HG03432 (cell line): ENCODE measurements around the gene UQCR11.

Experiments
- ATAC-seq: cut with Tn5 transposase; IDR thresholded peaks from one replicate; pipeline ENCODE4 v1.9.1; 2021; ENCODE audit warnings: mild to moderate bottlenecking, moderate library complexity; ENCODE audit not compliant: unreplicated experiment

Gene UQCR11

DNA sequence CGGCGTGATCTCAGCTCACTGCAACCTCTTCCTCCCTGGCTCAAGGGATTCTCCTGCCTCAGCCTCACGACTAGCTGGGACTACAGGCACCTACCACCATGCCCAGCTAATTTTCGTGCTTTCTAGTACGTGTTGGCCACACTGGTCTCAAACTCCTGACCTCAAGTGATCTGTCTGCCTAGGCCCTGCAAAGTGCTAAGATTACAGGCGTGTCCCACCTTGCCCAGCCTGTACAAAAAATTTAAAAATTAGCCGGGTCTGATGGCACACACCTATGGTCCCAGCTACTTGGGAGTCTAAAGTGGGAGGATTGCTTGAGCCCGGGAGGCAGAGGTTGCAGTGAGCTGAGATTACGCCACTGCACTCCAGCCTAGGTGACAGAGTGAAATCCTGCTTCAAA lies 32.5 kb downstream of the UQCR11 start:
- no peak for ATAC-seq

DNA sequence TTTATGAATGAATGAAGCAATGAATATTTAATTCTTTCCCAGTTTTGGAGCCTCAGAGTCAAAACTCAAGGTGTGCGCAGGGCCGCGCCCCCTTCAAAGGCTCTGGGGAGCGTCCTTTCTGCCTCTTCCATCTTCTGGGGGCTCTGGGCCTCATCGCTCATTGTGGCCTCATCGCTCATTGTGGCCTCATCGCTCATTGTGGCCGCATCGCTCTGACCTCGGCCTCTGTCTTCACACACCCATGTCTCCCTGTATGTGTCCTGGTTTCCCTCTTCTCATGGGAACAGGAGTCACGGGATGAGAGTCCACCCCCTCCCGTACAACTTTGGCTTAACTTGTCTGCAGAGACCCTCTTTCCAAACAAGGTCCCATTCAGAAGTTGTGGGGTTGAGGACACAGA lies 33.9 kb downstream of the UQCR11 start:
- no peak for ATAC-seq

DNA sequence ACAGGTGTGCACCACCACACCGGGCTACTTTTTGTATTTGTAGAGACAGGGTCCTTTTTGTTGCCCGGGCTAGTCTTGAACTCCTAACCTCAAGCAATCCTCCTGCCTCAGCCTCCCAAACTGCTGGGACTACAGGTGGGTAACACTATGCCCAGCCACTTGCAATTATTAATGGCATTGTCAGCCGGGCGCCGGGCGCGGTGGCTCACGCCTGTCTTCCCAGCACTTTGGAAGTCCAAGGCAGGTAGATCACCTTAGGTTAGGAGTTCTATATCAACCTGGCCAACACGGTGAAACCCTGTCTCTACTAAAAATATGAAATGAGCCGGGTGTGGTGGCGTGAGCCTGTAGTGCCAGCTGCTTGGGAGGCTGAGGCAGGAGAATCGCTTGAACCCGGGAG lies 34.4 kb downstream of the UQCR11 start:
- ATAC-seq, result no peak

DNA sequence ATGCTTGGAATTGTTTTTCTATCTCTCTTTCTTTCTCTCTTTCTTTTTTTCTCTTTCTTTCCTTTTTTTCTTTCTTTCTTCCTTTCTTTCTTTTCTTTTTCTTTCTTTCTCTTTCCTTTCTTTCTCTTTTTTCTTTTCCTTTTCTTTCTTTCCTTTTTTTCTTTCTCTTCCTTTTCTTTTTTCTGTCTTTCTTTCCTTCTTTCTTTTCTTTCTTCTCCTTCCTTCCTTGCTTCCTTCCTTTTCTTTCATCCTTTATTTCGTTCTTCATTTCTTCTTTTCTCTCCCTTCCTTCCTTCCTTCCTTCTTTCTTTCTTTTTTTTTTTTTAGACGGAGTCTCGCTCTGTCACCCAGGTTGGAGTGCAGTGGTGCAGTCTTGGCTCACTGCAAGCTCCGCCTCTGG lies 35.3 kb downstream of the UQCR11 start:
- ATAC-seq, result no peak

DNA sequence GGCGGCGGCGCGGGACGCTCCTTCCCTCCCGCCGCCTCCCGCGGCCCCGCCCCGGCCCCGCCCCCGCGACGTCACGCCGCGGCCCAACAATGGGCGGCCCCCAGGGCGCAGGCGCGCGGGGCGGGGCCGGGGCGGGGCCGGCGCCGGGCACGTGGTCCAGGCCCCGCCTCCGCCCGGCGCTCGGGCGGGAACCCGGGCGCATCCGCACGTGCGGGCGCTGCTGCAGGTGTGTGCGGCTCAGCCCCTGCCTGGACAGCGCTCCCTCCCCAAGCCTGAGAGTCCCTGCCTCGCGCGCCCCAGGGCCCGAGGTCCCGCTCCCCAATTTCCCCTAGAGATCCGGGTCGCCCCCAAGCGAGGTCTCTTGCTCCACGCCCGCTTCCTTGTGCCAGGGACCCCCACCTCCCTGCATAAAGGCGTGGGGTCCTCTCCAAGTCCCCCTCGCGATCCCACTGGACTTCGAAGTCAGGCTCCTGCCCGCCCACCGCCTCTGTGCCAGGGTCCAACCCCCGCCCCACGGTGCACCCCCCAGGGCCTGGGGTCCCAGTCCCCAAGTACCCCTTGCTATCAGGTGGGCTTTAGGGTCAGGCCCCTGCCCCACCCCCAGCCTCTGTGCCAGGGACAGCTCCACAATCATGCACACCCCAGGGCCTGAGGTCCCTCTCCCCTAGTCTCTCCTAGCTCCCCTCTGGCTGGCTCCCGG lies 36.8 kb downstream of the UQCR11 start, which contains the start of gene MEX3D:
Gene MEX3D, minus strand, starts transcription at position 6 of the 700 bp plus-strand sequence. CDS start 267 bp downstream, outside the sequence.
- ATAC-seq, result peak; percentile 65

DNA sequence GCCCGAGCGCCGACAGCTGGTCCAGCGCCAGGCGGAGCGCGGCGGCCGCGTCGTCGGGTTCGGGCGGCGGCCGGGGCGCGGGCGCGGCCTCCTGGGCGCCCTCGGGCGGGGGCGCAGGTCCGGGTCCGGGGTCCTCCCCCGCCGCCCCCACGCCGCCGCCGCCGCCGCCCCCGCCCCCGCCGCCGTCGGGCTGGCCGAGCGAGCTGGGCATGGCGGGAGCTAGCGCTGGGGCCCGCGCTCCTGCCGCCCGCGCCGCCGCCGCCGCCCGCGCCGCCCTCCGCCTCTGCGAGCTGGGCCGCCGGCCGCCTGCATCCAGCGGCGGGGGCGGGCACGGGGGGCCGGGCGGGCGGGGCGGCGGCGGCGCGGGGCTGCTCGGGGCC lies 37.4 kb downstream of the UQCR11 start:
- ATAC-seq, result peak; percentile 23

DNA sequence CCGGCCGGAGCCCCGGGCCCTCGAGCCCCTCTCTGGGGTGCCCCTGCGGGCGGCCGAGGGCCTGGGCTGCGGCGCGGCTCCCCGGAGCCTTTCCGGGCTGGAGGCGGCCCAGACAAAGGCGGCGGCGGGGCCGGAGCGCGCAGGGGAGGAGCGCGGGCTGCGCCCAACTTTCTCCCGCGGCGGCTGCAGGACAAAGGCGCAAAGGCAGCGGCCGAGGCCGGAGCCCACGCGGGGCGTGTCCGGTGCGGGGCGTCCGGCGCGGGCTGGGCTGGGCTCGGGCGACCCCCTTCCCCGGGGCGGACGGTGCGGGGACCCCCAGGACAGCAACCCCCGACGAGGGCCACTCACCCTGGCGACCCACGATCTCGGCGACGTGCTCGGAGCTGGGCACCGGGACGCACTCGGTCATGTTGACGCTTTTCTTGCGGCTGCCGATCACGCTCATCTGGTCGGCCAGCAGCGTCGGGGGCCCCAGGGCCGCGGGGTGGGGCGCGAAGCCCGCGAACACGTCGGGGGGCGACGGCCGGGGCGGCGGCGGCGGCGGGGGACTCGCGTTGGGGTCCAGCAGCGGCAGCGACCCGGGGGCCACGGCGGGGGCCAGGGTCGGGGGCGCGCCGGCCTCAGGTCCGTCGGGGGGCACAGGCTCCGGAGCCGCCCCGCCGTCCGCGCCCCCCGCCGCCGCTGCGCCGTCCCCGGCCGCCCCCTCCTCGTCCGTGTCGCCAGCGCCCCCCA lies 38.0 kb downstream of the UQCR11 start:
- peak; percentile 28 for ATAC-seq

DNA sequence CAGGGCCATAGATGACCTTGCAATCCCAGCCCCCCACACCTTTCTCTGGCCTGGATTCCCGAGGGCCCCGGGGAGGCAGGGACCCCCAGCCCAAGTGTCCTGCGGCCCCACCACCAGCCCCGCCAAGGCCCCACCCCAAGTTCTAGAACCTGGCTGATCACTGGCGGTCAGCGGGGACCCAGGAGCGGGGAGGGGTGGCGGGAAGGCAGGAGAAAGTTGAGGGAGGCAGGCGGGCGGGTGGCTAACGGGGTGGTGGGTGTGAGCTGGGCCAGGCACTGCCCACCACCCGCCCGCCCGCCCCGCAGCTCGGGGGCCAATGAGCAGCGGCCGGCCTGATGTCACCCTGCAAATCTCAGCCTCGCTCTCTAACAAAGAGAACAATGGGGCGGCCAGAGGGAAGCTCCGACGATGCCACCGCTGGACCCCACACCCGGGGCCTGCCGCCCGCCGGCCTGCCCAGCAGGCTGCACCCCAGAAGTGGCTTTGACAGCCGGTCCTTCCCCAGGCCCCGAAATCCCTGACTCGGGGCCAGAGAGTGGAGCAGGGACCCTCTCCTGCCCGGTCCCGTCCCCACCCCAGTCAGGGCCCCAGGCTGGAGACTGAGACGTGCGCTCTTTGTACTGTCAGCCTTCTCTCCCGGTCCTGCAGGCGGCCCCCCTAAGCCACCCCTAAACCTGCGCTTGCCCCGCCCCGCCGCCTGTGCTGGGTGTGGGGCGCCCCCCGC lies 38.7 kb downstream of the UQCR11 start:
- no peak for ATAC-seq

DNA sequence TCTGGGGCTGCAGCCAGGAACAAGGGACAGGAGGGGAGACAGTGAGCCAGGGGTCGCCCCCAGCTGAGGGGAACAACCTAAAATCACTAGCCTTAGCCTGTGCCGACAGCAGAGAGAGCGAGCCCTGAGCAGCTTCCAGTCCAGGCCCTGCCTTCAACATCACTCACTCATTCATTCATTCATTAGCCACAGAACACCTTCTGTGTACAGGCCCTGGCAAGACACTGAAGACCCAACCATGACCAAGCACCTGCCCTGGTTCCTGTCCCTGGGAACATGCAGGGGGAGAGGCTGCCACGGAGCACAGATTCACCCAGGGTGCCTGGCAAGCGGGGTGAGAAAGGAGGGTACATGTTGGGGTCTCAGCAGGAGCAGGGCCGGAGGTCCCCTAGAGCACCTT lies 42.0 kb downstream of the UQCR11 start:
- ATAC-seq, result no peak

DNA sequence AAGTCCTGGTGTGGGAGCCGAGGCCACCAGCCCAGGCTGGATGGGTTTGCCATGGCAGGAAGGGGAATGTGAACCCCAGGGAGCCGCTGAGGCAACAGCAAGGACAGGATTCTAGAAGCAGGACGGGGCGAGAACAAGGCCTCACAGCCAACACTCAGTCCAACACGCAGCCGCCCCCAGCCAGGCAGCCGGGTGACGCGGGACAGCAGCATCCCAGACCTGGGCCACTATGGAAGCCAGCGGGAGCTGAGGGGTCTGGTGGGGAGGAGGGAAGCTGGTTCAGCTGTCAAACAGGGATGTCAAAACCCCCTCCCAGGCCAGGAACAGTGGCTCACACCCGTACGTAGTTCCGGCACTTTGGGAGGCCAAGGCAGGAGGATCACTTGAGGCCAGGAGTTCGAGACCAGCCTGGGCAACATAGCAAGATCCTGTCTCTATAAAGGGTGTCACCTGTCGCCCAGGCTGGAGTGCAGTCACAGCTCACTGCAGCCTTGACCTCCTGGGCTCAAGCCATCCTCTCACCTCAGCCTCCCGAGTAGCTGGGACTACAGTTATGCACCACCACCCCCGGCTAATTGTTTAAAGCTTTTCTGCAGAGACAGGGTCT lies 43.9 kb downstream of the UQCR11 start:
- no peak for ATAC-seq

DNA sequence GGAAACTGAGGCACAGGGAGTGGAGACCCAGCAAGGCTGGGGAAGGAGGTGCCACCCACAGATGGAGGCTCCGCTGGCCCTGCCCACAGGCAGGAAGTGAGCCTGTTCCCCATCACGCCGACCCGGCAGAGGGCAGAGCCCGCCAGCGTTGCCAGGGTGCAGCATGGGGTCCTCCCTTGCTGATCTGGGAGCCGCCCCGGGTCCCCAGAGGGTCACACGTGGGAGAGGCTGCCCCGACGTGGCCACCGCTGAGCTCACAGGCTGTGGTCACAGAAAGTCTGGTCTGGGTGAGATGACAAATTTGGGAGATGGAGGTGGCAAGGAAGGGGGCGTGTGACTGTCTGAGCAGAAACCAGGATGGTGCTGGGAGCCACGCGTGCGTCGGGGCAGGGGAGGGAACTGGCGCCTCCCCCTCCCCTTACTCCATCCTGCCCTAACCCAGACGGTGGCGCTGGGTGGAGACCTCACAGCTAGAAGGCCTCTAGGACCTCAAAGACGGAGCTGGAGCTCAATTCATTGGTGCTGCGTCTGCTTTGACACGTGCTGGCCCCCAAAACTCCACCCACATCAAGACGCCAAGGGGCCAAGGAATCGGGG lies 44.9 kb downstream of the UQCR11 start:
- no peak for ATAC-seq

DNA sequence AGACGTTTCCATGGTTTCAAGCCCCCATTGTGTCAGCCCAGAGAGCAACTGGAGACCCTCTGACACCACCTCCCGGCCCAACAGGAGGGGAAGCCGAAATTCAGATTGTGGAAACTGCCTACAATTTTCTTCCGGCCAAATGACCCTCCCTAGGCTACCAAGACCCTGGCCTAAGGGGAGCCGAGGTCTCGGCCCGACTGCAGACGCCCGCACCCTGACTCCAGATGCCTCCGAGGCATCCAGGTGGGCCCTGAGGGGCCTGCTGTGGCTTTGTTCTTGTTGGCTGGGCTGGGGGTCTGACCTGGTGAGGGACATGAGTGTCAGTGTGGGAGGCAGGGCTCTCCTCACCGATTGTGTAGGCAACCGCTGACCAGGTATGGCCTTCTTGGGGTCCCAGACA lies 46.7 kb downstream of the UQCR11 start:
- ATAC-seq, result no peak

DNA sequence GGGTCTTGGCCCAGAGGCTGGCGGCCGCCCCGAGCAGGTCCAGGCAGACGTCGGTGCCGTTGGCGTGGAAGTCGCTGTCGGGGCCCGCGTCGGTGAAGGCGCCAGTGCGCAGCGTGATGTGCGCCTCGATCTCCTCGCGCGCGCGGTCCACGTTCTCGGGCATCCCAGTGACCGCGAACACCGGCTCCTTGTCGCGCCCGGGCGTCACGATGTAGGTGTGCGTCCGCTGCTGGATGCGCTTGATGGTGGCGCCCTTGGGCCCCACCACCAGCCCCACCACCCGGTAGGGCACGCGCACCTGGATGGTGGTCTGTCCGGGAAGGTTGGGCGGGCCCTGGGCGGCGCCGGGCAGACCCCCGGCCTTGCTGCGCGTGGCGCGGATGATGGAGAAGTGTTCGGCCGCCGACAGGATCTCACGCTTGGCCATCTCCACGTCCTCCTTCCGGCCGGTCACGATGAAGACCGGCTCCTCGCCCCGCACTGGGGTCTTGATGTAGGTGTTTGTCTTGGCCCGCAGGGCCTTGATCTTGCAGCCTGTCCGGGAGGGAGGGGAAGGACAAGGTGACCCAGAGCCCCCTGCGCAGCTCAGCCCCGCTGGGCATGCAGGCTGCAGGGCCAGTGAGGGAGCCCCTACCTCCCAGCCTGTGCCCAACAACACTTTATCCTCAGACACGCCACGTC lies 48.7 kb downstream of the UQCR11 start:
- ATAC-seq, result no peak

DNA sequence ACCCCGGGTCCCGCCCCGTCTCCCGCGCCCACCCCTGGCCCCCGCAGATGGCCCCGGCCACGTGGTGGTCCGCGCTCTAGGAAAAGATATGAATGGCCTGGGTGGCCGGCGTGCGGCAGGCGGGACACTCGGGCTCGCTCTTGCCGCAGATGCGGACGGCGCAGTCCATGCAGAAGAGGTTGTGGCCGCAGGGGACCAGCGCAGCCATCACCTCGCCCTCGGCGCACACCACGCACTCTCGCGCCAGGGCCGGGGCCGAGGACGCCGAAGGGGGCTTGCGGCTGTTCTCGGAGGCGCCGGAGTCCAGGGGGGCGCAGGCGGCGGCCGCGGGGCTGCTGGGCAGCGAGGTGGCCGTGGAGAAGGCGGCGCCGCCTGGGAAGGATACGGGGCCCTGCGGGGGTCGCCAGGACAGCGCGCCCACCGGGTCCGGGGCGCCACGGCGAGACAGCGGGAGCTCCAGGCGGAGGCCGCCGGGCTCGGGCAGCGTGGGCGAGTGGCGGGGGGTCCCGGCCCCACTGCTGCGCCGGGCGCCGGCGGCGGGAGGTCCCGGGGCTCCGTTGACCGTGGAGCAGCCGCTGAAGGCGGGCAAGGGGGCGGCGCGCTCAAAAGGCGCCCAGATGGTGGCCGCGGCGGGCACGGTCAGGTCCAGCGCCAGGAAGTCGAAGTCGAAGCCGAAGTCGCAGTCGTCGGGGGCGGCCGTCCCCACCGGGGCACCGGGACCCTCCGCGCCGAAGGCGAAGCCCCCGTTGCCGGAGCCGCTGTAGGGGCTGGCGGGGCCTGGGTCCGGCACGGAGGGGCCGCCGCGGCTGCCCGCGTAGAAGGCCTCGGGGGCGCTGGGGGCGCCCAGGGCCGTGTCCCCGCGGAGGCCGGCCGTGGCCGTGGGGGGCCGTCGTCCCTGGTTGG lies 49.5 kb downstream of the UQCR11 start:
- ATAC-seq, result no peak

DNA sequence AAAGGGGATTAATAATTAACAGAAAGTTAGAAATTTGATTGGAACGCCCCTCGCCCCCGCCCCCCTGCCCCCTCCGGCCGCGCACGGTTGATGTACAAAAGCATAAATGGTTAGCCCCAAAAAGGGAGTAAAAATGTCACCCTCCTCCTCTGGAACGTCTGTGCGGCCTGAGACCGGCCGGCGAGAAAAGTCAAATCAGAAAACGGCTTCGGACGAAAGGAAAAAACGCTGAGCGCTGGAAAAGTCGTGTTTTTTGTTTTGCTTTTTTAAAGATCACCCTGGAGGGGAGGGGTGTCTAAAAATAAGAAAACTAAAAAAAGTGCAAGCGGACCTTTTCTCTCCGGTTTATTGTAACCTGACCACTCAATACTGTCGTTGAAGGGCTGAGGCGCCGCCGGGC lies 50.3 kb downstream of the UQCR11 start:
- ATAC-seq, result no peak

DNA sequence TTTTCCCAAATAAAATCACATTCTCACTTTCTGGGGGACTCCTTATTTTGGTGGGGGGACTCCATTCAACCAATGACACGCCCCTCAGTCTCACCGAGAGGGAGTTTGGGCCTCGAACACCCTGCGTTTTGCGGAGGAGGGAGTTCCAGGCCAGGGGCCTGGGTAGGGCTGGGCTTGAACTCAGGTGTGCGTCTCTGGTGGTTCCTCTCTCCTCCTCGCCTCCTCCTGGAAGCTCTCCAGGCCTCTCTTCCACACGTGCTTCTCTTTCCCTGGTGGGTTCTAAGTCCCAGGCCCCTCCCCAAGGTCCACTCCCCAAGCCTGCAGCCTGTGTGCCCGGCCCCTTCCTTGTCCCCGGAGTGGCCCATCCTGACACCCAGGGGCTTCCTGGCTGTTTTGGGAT lies 51.8 kb downstream of the UQCR11 start:
- no peak for ATAC-seq

DNA sequence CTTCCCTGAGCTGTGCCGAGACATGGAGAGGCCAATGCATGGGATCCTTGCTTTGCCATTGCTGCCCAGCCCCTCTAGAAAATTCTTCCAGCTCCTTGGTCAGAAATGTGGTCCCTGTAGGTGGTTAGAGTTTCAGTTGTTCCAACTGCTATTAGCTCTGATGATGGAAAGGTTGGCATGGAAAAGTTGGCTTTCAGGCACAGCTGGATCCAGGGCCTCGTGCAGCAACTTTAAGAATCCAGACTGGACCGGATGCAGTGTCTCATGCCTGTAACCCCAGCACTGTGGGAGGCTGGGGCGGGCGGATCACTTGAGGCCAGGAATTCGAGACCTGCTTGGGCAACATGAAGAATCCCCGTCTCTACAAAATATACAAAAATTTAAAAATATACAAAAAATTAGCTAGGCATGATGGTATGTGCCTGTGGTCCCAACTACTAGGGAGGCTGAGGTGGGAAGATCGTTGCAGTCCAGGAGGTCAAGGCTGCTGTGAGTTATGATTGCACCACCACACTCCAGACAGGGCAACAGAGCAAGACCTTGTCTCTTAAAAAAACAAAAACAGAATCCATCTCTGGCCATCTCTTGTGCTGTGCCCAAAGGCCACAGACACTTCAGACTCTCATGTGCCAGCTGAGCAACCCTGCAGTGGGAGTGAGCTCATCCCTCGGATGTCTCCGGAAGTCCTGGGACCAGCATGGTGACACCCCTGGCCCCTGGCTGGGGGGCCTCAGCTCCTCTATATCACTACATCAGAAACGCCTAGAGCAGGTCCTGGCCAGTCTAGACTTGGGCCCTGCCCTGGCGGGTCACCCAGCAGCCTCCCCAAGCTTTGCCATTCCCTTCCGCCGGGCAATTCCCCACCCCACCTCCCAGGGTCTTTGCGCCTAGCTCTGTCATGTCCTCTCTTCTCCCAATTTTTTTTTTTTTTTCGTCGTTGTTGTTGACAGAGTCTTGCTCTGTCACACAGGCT lies 53.9 kb downstream of the UQCR11 start:
- ATAC-seq, result no peak

DNA sequence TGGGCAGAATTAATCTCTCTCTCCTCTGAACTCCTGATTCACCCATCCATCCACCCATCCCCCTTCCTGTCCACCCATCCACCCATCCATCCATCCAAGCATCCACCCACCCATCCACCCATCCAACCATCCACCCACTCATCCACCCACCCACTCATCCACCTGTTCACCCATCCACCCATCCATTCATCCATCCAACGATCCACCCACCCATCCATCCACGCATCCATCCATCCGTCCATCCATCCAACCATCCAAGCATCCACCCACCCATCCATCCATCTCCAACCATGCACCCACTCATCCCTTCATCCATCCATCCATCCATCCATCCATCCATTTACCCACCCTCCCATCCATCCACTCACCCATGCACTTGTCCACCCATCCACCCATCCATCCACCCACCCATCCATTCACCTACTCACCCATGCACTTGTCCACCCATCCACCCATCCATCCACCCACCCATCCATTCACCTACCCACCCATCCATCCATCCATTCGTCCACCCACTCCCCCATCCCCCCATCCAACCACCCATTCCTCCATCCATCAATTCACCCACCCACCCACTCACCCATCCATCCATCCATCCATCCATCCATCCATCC lies 55.8 kb downstream of the UQCR11 start:
- no peak for ATAC-seq
